Measurements from ENCODE around the gene DEFB129. TPM values are rescaled to one million over a fixed set of nuclear protein-coding genes. Genes with fewer than 3 reads are reported as not detected.

DEFB129 gene
- total RNA-seq, 1 experiment from 2014 or later: not detected

DNA sequence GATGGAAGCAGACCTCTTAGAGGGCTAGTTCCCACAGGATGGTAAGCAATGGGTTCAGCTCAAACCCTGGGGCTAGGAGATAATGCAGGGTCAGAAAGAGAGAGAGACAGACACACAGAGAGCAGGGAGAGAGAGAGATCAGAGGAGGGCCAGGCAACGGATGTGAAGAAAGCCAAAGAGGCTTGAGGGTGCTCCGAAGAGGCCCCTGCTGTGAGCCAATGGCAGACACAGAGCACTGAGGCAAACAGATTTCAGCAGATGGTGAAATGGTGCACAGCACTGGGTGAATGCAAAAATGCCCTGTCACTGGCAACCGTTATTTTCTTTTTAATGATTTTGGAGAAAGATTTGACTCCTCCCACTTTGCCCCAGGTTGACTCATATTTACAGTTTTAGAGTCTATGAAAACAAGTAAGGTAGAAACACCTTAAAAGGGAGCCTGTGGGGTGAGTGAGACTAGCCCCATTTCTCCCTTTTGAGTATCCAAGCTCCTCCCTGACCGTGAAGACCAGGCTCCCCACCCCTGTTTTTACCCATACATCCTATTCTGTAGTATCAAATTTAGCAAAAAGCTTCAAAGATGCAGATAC is 31.3 kb downstream of the DEFB129 start:
- Histone ChIP-seq H3K9ac (ENCODE audit: extremely low read depth, insufficient read length, low read length) (no peak overlapping the region), H3K27ac (ENCODE audit: insufficient read length, low read depth, low read length) (no peak overlapping the region), H2BK120ac (ENCODE audit: low read depth, low read length, poor library complexity, severe bottlenecking) (no peak overlapping the region), H4K8ac (replicated peaks; ENCODE audit: insufficient read length, low read depth, low read length) (no peak overlapping the region), H3K18ac (ENCODE audit: insufficient read length, low read depth, low read length) (no peak overlapping the region), H2BK12ac (ENCODE audit: insufficient read length, low read depth, low read length) (no peak overlapping the region), H3T11ph (ENCODE audit: low read length) (no peak overlapping the region), H3K14ac (ENCODE audit: insufficient read depth, low read length) (no peak overlapping the region), H2BK5ac (ENCODE audit: insufficient read length, low read length) (no peak overlapping the region), H3K4ac (ENCODE audit: low read depth, low read length) (no peak overlapping the region), H4K5ac (ENCODE audit: insufficient read length, low read depth, low read length) (no peak overlapping the region), H3K4me1 (ENCODE audit: insufficient read depth, low read length) (no peaks in the 10 kb centered on the region), H2BK15ac (ENCODE audit: low read depth, low read length) (no peak overlapping the region), H3K79me2 (ENCODE audit: insufficient read depth, low read length) (no peaks in the 10 kb centered on the region), H2AK5ac (ENCODE audit: insufficient read length, low read length) (no peak overlapping the region), H3K4me2 (ENCODE audit: insufficient read depth, insufficient read length, low read length) (no peak overlapping the region), H2AFZ (ENCODE audit: low read length) (no peak overlapping the region), H4K91ac (ENCODE audit: insufficient read length, low read depth, low read length) (no peak overlapping the region), H2BK20ac (ENCODE audit: low read depth, low read length, poor library complexity, severe bottlenecking) (no peak overlapping the region), H3K23ac (ENCODE audit: insufficient read length, low read depth, low read length) (no peak overlapping the region), H3K9me3 (ENCODE audit: control insufficient read depth, low read depth, low read length) (no peaks in the 10 kb centered on the region), H3K27me3 (ENCODE audit: insufficient read depth, low read length) (peaks cover 36% of the 10 kb centered on the region), H4K20me1 (ENCODE audit: control insufficient read depth, insufficient read depth, insufficient read length) (peaks cover 2% of the 10 kb centered on the region), H3K56ac (ENCODE audit: insufficient read length, low read depth, low read length) (no peak overlapping the region), H3K79me1 (ENCODE audit: insufficient read depth, low read depth, low read length, poor library complexity, severe bottlenecking) (no peaks in the 10 kb centered on the region), H3K23me2 (ENCODE audit: insufficient read length, low read depth, low read length, poor library complexity, severe bottlenecking) (no peaks in the 10 kb centered on the region)
- no peak overlapping the region for H3K27ac Mint-ChIP-seq
- H3K27me3 Mint-ChIP-seq (ENCODE audit: low read depth): peaks cover 96% of the 10 kb centered on the region
- H3K36me3 Mint-ChIP-seq (ENCODE audit: insufficient read depth in 1 of 3, low read depth in 3 of 3): no peaks in the 10 kb centered on the region
- TF ChIP-seq, protein P1, sequence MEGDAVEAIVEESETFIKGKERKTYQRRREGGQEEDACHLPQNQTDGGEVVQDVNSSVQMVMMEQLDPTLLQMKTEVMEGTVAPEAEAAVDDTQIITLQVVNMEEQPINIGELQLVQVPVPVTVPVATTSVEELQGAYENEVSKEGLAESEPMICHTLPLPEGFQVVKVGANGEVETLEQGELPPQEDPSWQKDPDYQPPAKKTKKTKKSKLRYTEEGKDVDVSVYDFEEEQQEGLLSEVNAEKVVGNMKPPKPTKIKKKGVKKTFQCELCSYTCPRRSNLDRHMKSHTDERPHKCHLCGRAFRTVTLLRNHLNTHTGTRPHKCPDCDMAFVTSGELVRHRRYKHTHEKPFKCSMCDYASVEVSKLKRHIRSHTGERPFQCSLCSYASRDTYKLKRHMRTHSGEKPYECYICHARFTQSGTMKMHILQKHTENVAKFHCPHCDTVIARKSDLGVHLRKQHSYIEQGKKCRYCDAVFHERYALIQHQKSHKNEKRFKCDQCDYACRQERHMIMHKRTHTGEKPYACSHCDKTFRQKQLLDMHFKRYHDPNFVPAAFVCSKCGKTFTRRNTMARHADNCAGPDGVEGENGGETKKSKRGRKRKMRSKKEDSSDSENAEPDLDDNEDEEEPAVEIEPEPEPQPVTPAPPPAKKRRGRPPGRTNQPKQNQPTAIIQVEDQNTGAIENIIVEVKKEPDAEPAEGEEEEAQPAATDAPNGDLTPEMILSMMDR (conservative IDR thresholded peaks at IDR 0.05): no peak
- no peak for DNase-seq
- peaks cover 2 to 3% of the 10 kb centered on the region in 2 experiments; a peak in 3 of 4 replicates for H3K4me1 Mint-ChIP-seq
- H3K9me3 Mint-ChIP-seq: peaks cover 0 to 2% of the 10 kb centered on the region in 2 experiments; a peak in 1 of 5 replicates
- no peak overlapping the region for H3K4me3 Mint-ChIP-seq
- WGBS (ENCODE audit: extremely low coverage, insufficient read length, low lambda C conversion rate): no CpG with 5 or more reads among the region's 4 CpGs

Measured in H9 (cell line).